Endodermal cell (in vitro differentiated cells): ENCODE results near the gene OR2F1. TPM values are rescaled to one million over a fixed set of nuclear protein-coding genes. Genes with fewer than 3 reads are reported as not detected.

Source experiments
- DNase-seq: peaks from one replicate; pipeline ENCODE4 v3.0.0-alpha.2; 2017
- H3K27ac ChIP-seq: 2 replicates; pipeline ENCODE4 v1.5.1; 2013; ENCODE audit warnings: mild to moderate bottlenecking, low read depth, low read length, moderate library complexity
- H3K27me3 ChIP-seq: 2 replicates; pipeline ENCODE4 v1.6.1; 2013; ENCODE audit warnings: mild to moderate bottlenecking, low read length, moderate library complexity; ENCODE audit not compliant: insufficient read depth, control insufficient read depth, poor library complexity, severe bottlenecking
- H3K36me3 ChIP-seq: 2 replicates; pipeline ENCODE4 v1.7.0; 2013; ENCODE audit warnings: mild to moderate bottlenecking, low read length, moderate library complexity; ENCODE audit not compliant: control insufficient read depth, insufficient read depth
- H3K4me1 ChIP-seq: one replicate; pipeline ENCODE4 v1.7.0; 2013; ENCODE audit warnings: low read length; ENCODE audit not compliant: control insufficient read depth, insufficient read depth
- H3K4me3 ChIP-seq: 2 replicates; pipeline ENCODE4 v1.5.1; 2013; ENCODE audit warnings: mild to moderate bottlenecking, low read length, moderate library complexity
- H3K9ac ChIP-seq: 2 replicates; pipeline ENCODE4 v1.6.1; 2013; ENCODE audit warnings: mild to moderate bottlenecking, low read length, moderate library complexity; ENCODE audit not compliant: poor library complexity, severe bottlenecking; ENCODE audit errors: extremely low read depth
- H3K9me3 ChIP-seq: 2 replicates; pipeline ENCODE4 v1.6.1; 2013; ENCODE audit warnings: mild to moderate bottlenecking, low read length, moderate library complexity; ENCODE audit not compliant: control insufficient read depth
- H3K27ac Mint-ChIP-seq: 2 replicates; pipeline ENCODE4 v1.8.0; 2020; ENCODE audit warnings: mixed read lengths
- H3K27me3 Mint-ChIP-seq: 2 replicates; pipeline ENCODE4 v1.8.0; 2021; ENCODE audit warnings: mild to moderate bottlenecking, mixed read lengths; ENCODE audit not compliant: insufficient read depth
- H3K36me3 Mint-ChIP-seq: 2 replicates; pipeline ENCODE4 v1.8.0; 2020; ENCODE audit warnings: low read depth, mixed read lengths
- H3K4me1 Mint-ChIP-seq: 2 replicates; pipeline ENCODE4 v1.8.0; 2020; ENCODE audit warnings: mixed read lengths
- H3K4me3 Mint-ChIP-seq: 2 replicates; pipeline ENCODE4 v1.8.0; 2020; ENCODE audit warnings: mild to moderate bottlenecking, moderate library complexity, mixed read lengths
- H3K9me3 Mint-ChIP-seq: 2 replicates; pipeline ENCODE4 v1.8.0; 2020; ENCODE audit warnings: mild to moderate bottlenecking, mixed read lengths
- CTCF ChIP-seq: fragments of 200-600 bp; sonication (generic); conservative IDR thresholded peaks from 2 replicates; pipeline ENCODE4 v1.5.0; 2021; ENCODE audit warnings: antibody characterized with exemption, mild to moderate bottlenecking
- WGBS, 2 experiments: methylation state at CpG; one replicate each; pipeline versions ENCODE4 v1.1.5 to v1.1.7; 2013; ENCODE audit warnings: missing lambda C conversion rate in 2 of 2, mixed read lengths in 1 of 2; ENCODE audit not compliant: insufficient coverage in 1 of 2, insufficient read length in 1 of 2; 5-methylcytosine and 5-hydroxymethylcytosine counted together
- total RNA-seq, 2 donors: library from RNA; stranded (reverse); fragmentation: NEBNext Ultra II Directional in 1 of 2; extraction: Animal tissue kit (Norgen Biotek cat#: 25700) in 1 of 2; gene quantifications; 2 replicates in 1 of 2; 3 replicates in 1 of 2; pipeline ENCODE4 v1.2.1, GENCODE V29; 2021

OR2F1 gene
- total RNA-seq, 2 donors from 2014 or later, result not detected

GRCh38 chr7:144000020-144000419, 45.4 kb downstream of the OR2F1 start, which contains the start of gene OR6B1:
Gene OR6B1 (plus strand): TSS chr7:144000320. CDS start chr7:144003997, 3,677 bp downstream.
- H3K27ac ChIP-seq, result no peak within 1 kb of the TSS
- no peaks in the 10 kb centered on the region for H3K36me3 Mint-ChIP-seq
- no peaks in the 10 kb centered on the region for H3K27me3 ChIP-seq
- H3K4me1 ChIP-seq, result no peaks in the 10 kb centered on the region
- H3K9ac ChIP-seq, result no peak within 1 kb of the TSS
- H3K27me3 Mint-ChIP-seq, result peaks cover 3% of the 10 kb centered on the region
- H3K4me3 Mint-ChIP-seq, result no peak within 1 kb of the TSS
- no peak within 1 kb of the TSS for H3K27ac Mint-ChIP-seq
- H3K36me3 ChIP-seq, result no peaks in the 10 kb centered on the region
- H3K4me1 Mint-ChIP-seq, result no peaks in the 10 kb centered on the region
- H3K9me3 ChIP-seq, result no peaks in the 10 kb centered on the region
- H3K4me3 ChIP-seq, result no peak within 1 kb of the TSS
- DNase-seq, result no peak
- TF ChIP-seq CTCF, result no peak
- no peaks in the 10 kb centered on the region for H3K9me3 Mint-ChIP-seq
- 91 to 100% methylated on average over 4 of the region's 4 CpGs for WGBS, 2 experiments

- no peak overlapping the region for H3K4me3 Mint-ChIP-seq
- WGBS, 2 experiments, result 86 to 88% methylated on average over 3 of the region's 3 CpGs
- no peaks in the 10 kb centered on the region for H3K9me3 ChIP-seq
- H3K27me3 Mint-ChIP-seq, result peaks cover 3% of the 10 kb centered on the region
- no peaks in the 10 kb centered on the region for H3K27me3 ChIP-seq
- H3K27ac Mint-ChIP-seq, result no peak overlapping the region
- TF ChIP-seq CTCF, result no peak
- no peaks in the 10 kb centered on the region for H3K9me3 Mint-ChIP-seq
- no peak overlapping the region for H3K9ac ChIP-seq
- no peaks in the 10 kb centered on the region for H3K4me1 Mint-ChIP-seq
- no peaks in the 10 kb centered on the region for H3K4me1 ChIP-seq
- DNase-seq, result no peak
- H3K36me3 Mint-ChIP-seq, result no peaks in the 10 kb centered on the region
- no peak overlapping the region for H3K4me3 ChIP-seq
- no peak overlapping the region for H3K27ac ChIP-seq
- no peaks in the 10 kb centered on the region for H3K36me3 ChIP-seq
Observed at GRCh38 chr7:144001543-144001942, 46.9 kb downstream of the OR2F1 start.

- Histone ChIP-seq H3K27ac (no peak overlapping the region), H3K9me3 (peaks cover 14% of the 10 kb centered on the region), H3K4me1 (no peaks in the 10 kb centered on the region), H3K4me3 (no peak overlapping the region), H3K9ac (no peak overlapping the region), H3K27me3 (no peaks in the 10 kb centered on the region), H3K36me3 (no peaks in the 10 kb centered on the region)
- no peak for TF ChIP-seq CTCF
- Mint-ChIP-seq H3K9me3 (peaks cover 18% of the 10 kb centered on the region), H3K27me3 (peaks cover 3% of the 10 kb centered on the region), H3K4me1 (no peaks in the 10 kb centered on the region), H3K27ac (no peak overlapping the region), H3K36me3 (no peaks in the 10 kb centered on the region), H3K4me3 (no peak overlapping the region)
- no peak for DNase-seq
- 85 to 100% methylated on average over 1 to 5 of the region's 5 CpGs for WGBS, 2 experiments
Observed at GRCh38 chr7:144004703-144005102, 50.1 kb downstream of the OR2F1 start.
